NCI-H1436 treated with DMSO at 0.1 percent for 48 hours (cell line): Measurements from ENCODE around the gene GAS7.

Experiments
- DNase-seq: peaks from one replicate; lab custom pipeline; 2025; lab: John Stamatoyannopoulos, UW

GAS7 gene

DNA sequence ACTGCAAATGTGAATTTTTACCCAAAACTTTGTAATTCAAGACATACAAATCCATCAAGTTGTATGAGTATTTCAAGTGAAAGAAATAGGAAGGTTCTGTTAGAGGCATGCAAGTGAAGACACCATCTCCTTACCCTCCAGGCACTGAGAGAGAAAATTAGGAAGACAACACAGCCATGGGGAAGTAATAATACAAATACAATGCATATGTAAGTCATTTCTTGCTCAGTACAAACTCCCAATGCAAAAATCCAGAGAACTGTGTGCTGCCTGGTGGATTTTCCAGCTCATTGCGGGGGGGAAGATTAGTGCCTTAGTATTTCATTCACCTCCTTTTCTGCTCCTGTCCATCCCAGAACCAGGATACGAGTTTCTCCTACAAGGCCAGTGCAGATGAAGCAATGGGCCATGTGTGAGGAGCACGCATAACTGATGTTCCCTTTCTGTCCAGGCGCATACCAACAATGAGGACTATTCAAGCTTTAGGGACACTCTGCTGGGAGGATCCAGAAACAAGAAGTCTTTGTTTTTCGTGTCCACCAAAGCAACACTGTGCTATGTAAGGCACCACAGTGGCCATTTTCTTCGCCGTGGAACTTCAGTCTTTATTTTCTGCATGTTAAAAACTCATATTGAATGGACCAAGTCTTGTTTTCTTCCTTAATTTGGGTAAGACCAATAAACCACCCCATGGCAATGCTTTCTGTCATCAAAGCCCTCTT is 149.6 kb downstream of the GAS7 start:
- DNase-seq: no peak

- DNase-seq: no peak
Observed at GRCh38 chr17:10046786-10047785, 151.3 kb downstream of the GAS7 start.

DNA sequence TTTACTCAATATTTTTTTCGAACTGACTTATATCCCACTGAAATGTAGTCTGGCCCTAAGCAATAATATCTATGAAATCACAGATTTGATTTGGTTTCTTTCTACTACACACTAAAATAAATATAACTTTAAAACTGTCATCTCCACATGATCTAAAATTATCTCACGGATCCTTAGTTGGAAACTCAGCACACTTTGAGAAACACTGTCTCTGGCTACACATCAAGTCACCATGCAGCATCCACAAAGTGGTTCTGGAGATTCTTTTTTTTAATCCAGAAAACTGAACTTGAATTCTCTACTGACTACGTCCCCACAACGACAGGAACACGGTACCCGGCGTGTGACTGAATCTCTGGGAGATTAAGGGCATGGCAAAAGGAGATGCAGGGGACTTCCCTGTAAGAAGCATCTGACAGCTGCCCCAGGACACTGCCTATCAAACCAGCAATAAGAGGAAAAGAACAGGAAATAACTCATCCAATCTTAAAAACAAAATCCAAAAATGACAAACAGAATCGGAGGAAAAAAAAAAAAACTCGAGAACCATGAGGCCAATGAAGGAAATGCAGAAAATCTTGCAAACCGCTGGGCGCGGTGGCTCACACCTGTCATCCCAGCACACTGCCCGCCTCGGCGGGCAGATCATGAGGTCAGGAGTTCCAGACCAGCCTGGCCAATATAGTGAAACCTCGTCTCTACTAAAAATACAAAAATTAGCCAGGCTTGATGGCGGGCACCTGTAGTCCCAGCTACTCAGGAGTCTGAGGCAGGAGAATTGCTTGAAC is 152.3 kb downstream of the GAS7 start:
- no peak for DNase-seq

DNA sequence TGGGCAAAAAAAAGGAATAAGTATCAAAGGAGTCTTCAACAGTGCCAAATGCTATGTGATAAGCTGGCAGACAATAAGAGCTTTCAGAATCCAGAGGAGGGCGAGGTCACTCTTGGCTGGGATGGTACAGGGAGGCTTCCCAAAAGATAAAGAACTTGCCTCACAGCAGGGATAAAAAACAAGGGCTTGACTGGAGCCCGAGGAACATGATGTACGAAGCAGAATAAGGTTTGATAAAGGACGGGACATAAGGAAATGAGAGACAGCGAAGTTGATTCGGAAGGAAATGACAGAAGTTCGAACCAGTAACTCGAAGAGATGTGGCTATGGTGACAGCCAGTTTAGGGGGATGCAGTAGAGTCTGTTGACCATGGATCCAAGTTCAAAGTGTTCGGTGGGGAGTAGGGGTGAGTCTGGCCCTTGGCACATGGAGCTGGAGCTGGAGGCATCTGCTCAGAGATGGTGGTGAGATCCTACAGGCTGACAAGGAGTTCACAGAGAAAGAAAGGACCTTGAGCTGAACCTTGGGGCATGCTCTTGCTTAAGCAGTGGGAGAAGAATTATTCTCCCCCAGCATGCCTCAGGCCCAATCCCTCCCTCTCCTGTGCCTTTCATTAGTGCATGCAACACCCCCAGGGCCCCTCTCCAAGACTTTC is 155.7 kb downstream of the GAS7 start:
- no peak for DNase-seq

- DNase-seq: no peak
Observed at GRCh38 chr17:10041916-10042588, 156.4 kb downstream of the GAS7 start.

DNA sequence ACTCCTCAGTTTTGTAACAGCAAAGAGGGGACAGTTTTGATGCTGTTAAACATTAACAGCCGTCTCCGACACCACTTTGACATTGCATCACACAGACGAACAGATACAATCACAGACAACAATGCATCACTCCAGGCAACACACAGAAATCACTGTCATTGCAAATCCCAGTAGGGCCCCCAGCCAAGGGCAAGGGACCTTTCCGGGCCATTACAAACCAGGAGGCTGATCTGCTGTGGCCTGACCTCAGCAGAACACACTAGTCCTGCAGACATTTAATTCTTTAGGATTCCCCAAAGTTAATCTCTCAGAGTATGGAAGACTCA is 157.2 kb downstream of the GAS7 start:
- no peak for DNase-seq

- no peak for DNase-seq
Observed at GRCh38 chr17:10036511-10037061, 161.8 kb downstream of the GAS7 start.

GRCh38 chr17:10035885-10036284 is 162.5 kb downstream of the GAS7 start:
- no peak for DNase-seq

- no peak for DNase-seq
Observed at GRCh38 chr17:10034719-10035475, 163.5 kb downstream of the GAS7 start.

GRCh38 chr17:10033959-10034358 is 164.4 kb downstream of the GAS7 start:
- no peak for DNase-seq

- no peak for DNase-seq
Observed at GRCh38 chr17:10033449-10033848, 165.0 kb downstream of the GAS7 start.

- no peak for DNase-seq
Observed at GRCh38 chr17:10032118-10032852, 166.1 kb downstream of the GAS7 start.

DNA sequence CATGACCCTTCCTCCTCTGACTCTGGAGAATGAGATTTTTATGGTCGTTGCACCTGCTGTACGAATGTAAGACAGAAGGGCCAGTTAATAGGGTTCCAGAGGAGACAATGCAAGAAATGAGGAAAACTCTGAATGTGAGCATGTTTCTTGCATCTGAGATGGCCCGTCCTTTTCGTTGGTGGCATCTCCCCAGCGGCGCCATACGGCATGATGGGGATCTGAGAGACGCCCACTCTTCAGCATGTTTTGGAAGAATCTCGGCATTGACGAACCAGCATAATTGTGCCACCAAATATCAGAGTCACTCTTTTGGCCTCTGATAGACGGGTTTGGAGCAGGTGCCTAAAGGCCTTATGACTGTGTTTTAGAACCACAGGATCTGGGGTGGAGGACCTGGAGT is 166.8 kb downstream of the GAS7 start:
- DNase-seq: no peak

DNA sequence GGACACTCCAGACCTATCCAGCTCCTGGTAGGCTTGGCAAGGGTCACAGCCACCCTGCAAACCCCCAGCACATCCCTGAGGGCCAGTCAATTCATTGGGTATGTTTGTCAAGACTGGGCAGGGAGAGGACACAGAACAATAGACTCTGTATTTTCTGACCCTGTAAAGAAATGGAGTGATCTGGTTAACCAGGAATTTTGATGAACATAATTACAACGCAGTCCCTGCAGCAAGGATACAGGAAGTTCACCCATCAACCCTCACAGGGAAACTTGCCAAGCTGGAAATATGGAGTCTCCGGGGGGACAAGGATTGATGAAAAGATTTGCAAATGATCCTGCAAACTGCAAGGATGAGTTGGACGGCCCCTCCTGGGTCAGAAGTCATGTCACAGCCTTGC is 167.3 kb downstream of the GAS7 start:
- DNase-seq: no peak

DNA sequence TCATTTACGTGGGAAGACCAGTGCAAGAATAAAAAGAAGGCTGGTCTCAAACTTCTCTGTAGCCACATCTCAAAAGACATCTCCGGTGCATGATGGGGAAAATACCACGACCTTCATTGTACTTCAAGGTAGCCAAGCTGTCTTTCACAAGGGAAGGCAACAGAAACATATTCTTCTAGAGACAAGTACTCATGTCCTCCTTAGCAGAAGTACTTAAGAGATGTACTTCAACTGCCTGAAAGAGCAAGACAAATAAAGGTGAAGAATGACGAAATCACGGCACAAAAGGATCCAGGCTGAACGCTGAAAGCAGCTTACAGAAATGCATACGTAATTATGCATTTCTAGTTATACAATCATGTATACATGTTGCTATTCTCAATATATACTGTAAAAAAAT is 169.3 kb downstream of the GAS7 start:
- no peak for DNase-seq

- no peak for DNase-seq
Observed at GRCh38 chr17:10025976-10026901, 172.2 kb downstream of the GAS7 start.

DNA sequence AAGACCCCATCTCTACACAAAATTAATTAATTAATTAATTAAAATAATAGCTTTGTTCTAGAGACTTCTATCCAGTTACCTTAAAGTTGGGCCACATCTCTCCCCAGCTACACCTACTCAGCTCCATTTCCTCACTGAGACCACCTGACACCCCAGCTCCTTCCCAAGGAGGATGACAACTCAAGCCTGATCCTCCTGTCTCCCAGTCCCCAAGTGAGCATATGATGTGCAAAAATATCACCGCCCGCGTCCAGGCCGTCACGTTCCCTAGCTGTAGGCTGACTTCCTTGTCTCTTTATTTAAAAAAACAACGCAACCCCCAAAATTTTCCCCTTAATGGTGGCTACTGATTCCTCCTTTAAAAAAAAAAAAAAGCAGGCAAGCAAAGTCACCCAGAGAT is 173.2 kb downstream of the GAS7 start:
- DNase-seq: no peak

- no peak for DNase-seq
Observed at GRCh38 chr17:10022416-10022815, 176.0 kb downstream of the GAS7 start.
